ENCODE measurements around the gene NSD2.
"Not testable (repeated sequence)": the region's sequence is repeated elsewhere in the genome, so short reads cannot be mapped to it uniquely, and the experiment has no call there.

Gene NSD2

GRCh38 chr4:2027120-2027519 is 155.9 kb downstream of the NSD2 start:
- not testable (repeated sequence) for H3K4me1 ChIP-seq (ENCODE audit: control insufficient read depth, insufficient read depth, low read length, poor library complexity, severe bottlenecking); H3K4me3 ChIP-seq (ENCODE audit: insufficient read depth, low read depth, low read length, poor library complexity, severe bottlenecking); H3K27ac ChIP-seq (ENCODE audit: insufficient read depth, low read length, poor library complexity, severe bottlenecking); H3K36me3 ChIP-seq (ENCODE audit: control insufficient read depth, insufficient read depth, low read length); H3K27me3 ChIP-seq (replicated peaks; ENCODE audit: control insufficient read depth, insufficient read depth, low read length, poor library complexity, severe bottlenecking); DNase-seq; H3K9me3 ChIP-seq (ENCODE audit: control insufficient read depth, low read length)

- not testable (repeated sequence) for H3K27me3 ChIP-seq (replicated peaks; ENCODE audit: control insufficient read depth, insufficient read depth, low read length, poor library complexity, severe bottlenecking); DNase-seq; H3K36me3 ChIP-seq (ENCODE audit: control insufficient read depth, insufficient read depth, low read length); H3K4me1 ChIP-seq (ENCODE audit: control insufficient read depth, insufficient read depth, low read length, poor library complexity, severe bottlenecking); H3K27ac ChIP-seq (ENCODE audit: insufficient read depth, low read length, poor library complexity, severe bottlenecking); H3K9me3 ChIP-seq (ENCODE audit: control insufficient read depth, low read length); H3K4me3 ChIP-seq (ENCODE audit: insufficient read depth, low read depth, low read length, poor library complexity, severe bottlenecking)
Measured at GRCh38 chr4:2031161-2031560, 160.0 kb downstream of the NSD2 start.
